ENCODE results near the gene TRIM17. TPM values are rescaled to one million over a fixed set of nuclear protein-coding genes. Genes with fewer than 3 reads are reported as not detected.

Gene TRIM17
- total RNA-seq, 1 experiment from 2014 or later: not detected

DNA sequence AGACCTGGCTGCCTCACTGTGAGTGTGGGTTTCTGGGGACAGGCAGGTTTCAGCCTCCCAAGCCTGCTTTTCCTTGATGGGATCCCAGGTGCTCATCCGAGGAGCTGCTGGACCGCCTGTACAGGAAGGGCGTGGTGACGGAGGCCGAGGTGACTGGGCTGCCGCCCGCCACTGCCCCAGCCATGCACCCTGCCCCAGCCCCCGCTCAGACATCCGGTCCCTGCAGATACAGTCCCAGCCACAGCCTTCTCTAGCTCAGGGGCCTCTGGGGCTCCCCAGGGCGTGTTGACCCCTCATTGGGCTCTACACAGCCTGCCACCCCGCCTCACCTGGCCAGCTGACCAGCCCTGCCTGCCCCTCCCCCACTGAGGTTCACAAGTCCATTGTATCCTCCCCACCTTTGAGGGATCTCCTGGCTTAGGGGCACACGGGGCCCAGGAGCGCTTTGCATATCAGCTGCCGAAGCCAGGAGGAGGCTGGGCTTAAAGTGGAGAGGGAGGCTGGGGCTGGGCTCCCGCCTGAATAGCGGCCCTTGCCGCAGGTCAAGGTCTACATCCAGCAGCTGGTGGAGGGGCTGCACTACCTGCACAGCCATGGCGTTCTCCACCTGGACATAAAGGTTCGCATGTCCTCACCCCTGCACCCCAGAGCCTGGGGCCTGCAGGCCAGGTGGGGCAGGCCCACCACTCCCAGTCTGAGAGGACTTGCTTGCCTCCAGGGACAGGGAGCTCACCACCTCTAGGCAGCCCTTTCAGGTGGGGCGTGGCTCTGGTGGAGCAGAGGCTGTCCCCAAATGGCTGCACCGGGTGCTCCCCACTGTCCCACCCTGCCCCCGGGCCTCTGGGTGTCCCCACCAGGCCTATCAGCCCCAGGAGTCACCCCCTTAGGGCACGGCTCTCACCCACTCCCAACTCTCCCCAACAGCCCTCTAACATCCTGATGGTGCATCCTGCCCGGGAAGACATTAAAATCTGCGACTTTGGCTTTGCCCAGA, 48.6 kb downstream of the TRIM17 start:
- DNase-seq (ENCODE audit: low read depth): no peak

DNA sequence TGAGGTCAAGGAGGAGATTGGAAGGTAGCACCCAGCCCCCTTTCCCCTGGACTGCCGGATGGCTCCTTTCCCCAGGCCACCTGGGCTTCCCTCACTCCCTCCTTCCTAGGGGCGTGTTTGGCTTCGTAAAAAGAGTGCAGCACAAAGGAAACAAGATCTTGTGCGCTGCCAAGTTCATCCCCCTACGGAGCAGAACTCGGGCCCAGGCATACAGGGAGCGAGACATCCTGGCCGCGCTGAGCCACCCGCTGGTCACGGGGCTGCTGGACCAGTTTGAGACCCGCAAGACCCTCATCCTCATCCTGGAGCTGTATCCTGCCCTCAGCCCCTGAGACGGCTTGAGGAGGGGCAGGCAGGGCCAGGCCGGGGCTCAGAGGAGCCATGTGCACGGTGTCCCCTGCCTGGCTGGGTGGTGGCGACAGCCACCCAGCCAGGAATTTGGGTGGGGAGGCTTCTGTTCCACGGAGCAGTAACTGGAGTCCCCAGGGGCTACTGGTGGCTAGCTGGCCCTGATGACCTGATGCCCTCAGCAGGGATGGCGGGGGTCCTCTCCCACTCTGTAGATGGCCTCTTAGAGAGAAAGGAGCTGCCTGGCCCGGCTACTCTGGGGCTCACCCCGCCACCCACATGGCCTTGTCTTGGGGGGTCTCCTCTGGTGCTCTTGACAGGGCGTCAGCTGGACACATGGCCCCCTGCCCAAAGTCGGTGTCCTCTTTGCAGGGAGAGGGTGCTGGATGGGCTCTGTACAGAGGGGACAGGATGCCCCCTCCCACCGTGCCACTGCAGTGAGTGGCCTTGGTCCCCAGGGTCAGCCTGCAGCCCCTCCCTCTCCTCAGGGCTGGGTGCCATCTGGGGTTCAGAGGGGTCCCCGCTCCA, 49.6 kb downstream of the TRIM17 start:
- DNase-seq (ENCODE audit: low read depth): no peak

DNA sequence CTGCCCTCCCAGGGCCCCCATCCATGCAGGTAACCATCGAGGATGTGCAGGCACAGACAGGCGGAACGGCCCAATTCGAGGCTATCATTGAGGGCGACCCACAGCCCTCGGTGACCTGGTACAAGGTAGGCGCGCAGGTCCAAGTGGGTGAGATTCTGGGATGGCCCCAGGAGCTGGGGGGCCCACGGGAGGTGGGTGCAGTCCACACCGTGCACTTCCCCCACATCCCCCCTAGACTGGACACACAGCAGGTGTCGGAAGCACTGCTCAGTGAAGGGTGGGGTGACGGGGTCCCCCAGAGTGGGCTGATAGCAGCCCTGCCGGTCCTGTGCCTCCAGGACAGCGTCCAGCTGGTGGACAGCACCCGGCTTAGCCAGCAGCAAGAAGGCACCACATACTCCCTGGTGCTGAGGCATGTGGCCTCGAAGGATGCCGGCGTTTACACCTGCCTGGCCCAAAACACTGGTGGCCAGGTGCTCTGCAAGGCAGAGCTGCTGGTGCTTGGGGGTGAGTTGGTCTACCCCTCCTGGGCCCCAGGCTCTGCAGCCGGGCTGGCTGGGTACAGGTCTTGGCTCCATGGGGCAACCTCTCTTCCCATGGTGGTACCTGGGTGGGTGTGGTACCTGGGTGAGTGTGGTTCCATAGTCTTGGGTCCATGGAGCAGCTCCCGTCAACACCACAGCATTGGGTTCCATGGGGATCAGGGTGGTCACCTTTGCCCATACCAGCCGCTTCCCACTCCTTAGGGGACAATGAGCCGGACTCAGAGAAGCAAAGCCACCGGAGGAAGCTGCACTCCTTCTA, 50.4 kb downstream of the TRIM17 start:
- no peak for DNase-seq (ENCODE audit: low read depth)

DNA sequence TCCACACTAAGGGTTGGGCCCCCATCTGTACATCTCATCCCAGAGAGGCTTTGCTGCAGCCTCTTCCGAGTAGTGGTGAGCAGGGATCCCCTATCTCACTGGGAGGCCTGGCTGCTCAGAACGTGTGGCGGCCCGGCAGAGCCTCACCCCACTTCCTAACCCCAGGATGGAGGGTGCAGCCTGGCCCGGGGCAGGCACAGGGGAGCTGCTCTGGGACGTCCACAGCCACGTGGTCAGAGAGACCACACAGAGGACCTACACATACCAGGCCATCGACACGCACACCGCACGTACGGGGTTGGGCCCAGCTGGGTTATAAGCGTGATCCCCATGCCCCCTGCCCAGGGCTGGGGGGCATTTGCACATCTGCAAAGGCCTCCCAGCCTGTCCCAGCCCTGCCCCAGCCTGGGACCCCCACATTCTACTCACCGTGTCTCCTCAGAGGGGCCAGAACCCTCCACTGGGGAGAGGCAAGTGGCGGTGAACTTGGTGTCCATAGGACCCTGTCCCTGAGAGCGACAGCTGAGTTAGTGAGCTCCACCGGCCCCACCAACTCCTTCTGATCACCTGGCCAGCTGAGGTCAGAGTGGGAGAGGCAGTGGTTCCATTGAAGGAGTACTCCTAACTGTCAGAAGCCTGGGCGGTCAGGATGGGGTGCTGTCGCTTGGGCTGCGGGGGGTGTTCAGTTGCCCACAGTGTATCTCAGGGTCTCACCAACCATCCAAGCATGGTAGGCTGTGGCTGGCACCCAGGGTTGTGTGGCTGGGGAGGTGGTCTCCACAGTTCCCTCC, 51.2 kb downstream of the TRIM17 start:
- DNase-seq (ENCODE audit: low read depth): no peak

DNA sequence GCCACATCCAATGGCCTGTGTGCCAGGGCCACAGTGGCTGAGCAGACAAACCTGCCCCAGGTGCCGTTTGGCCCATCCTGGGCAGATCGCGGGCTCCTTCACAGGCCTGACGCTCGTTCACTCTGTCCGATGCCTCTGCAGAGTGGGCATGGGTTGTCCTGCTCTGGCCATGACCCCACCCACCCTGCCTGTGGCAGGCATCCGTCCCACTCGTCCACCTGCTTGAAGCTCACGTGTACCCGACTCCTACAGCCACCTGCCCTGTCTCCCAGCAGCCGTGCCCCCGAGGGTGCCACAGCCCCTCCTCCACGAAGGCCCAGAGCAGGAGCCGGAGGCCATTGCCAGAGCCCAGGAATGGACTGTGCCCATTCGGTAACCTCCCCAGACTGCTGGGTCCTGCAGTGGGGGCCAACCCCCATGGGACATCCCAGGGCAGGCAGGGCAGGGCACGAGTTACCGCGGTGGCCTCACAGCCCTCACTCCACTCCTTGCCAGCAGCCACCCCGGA, 51.9 kb downstream of the TRIM17 start:
- no peak for DNase-seq (ENCODE audit: low read depth)

DNA sequence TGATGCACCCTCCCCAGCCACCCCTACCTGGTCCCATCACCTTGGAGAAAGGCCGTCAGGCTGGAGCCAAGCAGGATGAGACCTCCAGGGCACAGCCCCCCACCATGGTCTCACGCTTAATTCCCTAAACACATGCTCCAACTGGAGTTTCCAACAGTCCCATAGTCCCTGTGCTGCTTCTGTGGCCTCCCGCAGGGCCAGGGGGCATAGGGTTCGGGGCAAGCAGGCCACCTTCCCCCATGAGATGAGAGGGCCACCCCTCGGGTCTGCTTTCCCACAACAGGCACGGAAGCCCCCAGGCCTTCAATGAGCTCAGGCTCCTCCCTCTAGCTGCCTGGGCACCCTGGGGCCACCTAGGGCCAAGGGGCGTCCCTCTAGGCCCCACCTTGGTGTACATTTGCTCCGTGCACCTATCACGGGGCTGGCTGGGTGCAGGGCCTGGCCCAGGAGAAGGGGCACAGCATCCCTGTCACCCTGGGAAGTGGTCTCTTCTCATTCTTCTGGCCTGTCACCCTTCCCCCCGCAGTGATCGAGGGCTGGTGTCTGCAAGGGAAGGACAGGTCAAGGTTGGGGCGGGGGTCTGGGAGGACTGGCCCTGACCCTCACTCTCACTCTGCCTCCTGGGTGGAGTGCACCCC, 52.5 kb downstream of the TRIM17 start:
- DNase-seq (ENCODE audit: low read depth): no peak

DNA sequence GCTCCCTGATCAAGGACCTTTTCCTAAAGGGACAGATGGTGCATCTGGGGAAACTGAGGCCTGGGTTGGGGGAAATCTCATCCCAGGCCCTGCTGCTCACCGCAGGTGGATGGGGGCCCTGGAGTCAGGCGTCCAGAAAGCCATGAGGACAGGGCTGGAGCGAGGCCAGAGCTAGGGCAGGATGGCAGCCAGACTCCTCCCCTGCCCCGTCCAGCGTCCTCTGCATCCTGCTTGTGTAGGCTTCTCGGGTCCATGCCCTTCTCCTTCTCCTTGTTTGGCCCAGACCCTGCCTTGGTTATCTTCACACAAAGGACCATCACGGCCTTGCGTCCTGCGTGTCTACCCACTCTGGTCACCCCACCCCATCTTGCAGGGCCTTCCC, 53.0 kb downstream of the TRIM17 start:
- no peak for DNase-seq (ENCODE audit: low read depth)

DNA sequence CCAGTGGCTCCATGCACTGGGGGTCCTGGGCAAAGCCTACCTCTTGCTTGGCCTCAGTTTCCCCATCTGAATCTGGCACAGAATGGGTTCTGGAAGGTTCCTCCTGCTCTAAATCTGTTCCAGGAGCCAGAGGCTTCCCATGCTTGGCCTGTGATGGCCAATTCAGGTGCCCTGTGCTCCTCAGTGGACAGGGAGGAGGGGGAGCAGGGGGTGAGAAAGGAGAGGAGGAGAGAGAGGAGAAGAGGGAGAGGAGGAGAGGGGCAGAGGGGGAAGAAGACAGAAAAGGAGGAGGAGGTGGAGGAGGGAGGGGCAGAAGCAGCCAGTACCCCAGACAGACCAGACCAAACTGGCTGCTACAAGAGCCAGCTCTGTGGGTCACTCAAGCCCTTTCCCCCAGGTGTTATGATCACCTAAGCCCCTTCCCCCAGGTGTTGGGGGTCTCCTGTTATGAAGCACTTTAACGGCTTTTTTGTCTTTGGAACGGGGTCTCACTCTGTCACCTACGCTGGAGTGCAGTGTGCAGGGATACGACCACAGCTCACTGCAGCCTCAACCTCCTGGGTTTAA, 53.7 kb downstream of the TRIM17 start:
- no peak for DNase-seq (ENCODE audit: low read depth)

DNA sequence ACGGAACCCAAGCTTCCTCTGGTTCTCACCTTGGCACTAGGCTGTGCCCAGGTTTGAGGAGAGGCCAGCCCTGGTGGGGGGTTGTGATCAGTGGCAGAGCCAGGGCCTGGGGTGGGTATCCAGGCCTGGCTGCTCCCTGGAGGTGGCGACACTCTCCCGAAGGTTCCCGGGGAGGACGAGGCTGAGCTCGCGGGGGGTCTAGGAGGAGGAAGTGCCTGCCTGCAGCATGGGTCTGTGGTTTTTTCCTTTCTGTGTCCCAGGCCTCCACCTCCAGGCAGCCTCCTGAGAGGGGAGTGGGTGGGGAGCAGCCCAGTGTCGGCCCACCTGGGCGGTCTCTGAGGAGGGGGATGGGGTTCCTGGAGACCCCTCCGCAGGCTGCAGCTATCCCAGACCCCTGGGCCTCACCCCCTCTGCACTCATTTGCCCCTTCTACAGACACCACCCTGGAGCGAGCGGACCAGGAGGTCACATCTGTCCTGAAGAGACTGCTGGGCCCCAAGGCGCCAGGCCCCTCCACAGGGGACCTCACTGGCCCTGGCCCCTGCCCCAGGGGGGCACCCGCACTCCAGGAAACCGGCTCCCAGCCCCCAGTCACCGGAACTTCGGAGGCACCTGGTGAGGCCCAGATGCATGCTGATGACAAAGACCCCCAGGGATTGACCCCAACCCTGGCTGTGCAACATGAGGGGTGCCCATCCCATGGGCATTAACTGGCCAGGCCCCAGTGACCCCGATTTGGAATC, 54.3 kb downstream of the TRIM17 start:
- DNase-seq (ENCODE audit: low read depth): no peak

DNA sequence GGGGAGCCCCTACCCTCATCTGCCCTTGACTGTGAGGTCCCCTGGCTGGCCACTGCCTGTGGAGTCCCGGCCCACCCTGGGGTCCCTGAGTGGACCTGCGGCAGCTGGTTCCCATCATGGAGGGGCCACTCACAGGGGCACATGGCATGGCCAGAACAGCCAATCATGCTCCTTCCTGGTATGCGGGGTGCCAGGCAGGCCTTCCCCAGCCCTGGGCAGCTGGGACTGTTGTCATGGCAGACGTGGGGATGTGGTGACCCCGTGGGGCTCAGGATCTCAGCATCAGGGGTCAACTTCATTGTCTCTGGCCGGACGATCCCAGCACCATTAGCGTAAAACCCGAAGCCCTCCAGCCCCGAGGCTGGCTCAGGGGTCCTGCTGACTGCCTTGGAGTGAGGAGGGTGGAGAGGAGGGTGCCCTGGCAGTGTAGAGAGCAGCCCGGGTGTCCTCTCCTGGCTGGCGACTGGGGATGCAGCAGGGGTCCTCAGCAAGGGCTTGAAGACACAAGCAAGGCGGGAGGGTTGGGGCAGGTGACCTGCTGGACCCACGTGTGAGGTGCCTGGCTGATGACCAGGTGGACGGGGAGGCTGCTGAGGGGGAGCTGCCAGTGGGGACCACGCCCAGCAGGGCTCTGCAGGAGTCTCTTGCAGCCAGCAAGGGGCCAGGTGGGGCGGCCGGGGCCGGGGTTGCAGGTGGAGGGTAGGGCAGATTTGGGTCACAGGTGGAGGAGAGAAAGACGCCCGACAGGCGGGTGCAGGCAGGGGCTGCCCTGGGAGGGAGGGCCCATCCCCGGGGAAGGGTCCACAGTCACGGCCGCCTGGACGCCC, 55.1 kb downstream of the TRIM17 start:
- no peak for DNase-seq (ENCODE audit: low read depth)

DNA sequence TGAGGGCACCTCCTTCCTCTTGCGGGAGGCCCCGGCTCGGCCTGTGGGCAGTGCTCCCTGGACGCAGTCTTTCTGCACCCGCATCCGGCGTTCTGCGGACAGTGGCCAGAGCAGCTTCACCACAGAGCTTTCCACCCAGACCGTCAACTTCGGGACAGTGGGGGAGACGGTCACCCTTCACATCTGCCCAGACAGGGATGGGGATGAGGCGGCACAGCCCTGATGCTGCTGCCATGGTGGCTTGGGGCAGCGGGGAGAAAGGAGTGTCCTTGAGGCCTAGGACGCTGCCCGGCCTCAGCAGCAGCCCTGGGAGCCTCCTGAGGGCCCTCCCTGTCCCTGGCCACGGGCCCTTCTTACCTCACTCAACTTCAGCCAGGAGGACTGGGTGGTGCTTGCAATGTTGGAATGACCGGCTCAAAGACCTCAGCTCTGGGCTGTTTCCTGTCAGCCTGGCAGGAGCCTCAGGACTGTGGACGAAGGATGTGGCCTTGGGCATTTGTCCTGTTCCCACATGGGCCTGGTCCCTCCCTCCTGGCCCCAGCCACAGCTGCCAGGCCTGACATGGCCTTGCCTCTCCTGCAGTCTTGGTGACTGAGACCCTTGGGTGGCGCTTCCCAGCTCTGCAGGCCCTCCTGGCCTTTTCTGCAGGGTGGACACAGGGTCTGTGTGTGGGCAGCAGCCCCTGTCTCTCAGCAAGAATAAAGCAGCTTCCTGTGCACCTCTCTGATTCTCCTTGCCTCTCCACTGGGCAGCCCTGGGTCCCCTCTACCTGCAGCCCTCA, 55.9 kb downstream of the TRIM17 start:
- DNase-seq (ENCODE audit: low read depth): no peak

DNA sequence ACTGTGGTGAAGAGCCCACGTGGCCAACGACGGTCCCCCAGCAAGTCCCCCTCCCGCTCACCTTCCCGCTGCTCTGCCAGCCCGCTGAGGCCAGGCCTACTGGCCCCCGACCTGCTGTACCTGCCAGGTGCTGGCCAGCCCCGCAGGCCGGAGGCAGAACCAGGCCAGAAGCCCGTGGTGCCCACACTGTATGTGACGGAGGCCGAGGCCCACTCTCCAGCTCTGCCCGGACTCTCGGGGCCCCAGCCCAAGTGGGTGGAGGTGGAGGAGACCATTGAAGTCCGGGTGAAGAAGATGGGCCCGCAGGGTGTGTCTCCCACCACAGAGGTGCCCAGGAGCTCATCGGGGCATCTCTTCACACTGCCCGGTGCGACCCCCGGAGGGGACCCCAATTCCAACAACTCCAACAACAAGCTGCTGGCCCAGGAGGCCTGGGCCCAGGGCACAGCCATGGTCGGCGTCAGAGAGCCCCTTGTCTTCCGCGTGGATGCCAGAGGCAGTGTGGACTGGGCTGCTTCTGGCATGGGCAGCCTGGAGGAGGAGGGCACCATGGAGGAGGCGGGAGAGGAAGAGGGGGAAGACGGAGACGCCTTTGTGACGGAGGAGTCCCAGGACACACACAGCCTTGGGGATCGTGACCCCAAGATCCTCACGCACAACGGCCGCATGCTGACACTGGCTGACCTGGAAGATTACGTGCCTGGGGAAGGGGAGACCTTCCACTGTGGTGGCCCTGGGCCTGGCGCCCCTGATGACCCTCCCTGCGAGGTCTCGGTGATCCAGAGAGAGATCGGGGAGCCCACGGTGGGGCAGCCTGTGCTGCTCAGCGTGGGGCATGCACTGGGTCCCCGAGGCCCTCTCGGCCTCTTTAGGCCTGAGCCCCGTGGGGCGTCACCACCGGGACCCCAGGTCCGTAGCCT, 56.8 kb downstream of the TRIM17 start:
- DNase-seq (ENCODE audit: low read depth): no peak

DNA sequence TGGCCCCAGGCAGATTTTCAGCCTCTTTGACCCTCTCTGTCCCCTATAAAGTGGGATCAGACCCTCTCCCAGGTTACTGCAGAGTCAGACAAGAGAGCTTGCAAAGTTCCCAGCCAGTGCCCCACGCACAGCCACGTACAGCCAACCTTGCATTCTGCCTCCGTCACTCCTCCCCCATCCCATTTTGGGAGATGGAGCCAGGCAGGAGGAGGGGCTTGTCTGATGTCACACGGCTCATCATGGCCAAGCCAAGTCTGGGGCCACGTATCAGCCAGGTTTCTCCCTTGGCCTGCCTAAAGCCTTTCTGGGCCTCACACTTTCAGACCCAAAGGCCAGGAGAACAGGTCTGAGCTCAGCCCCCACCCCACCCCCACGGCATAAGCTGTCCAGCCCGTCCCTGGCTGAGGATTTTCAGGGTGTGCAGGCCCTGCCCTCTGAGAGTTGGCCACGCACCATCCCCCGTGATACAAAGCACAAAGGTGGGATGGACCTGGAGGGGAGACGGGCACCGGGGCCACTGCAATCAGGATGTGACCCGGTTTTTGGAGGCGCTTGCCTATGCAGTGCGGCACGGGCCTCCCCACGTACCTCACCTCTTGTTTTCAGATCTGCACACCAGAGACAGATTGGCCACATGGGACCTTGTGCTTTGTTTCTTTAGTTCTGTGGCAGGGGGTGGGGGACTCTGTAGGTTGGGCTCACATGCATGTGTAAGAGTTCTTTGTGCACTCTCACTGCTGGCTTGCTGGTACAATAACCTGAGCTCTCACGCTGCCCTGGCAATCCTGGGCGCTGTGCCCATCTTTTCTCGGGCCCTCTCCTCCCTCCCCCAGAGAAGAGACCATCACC, 57.7 kb downstream of the TRIM17 start:
- no peak for DNase-seq (ENCODE audit: low read depth)

DNA sequence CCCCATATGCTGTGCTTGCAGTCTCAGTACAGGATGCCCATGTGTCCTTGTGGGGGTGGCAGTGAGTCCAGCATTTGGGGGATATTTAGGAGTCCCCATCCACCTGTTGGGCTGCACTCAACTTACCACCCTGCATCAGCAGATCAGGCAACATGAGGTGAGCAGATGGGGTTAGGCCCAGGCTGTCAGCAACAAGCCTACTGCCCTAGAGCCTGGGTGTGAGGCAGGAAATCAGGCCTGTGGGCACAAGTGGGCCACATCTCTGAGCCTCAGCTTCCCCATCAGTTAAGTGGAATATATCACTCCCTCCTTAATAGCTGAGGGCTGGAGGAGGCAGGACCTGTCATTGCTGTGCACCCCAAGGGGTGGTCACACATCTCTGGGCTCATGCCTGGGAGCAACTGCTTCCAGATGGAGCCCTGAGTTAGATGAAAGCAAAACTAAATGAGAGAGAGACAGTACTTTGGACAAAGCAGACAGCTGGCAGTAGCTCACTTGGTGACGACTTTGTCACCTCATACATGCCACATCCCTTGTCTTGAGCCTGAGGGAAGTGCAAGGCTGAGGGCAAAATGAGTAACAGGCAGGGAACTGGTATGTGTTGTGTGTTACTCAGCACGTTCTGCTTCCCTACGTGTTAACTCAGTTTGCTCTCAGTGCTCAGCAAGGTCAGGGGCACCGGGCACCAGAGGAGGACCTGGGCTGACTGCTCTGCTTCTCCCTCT, 58.5 kb downstream of the TRIM17 start:
- peak; percentile 43 for DNase-seq (ENCODE audit: low read depth)

Measured in M059J (cell line).